Measurements from ENCODE around the gene TNRC6A. TPM values are rescaled to one million over a fixed set of nuclear protein-coding genes. Genes with fewer than 3 reads are reported as not detected.

Gene TNRC6A
- total RNA-seq, 2 donors from 2014 or later = 81.5 to 84.7 TPM

DNA sequence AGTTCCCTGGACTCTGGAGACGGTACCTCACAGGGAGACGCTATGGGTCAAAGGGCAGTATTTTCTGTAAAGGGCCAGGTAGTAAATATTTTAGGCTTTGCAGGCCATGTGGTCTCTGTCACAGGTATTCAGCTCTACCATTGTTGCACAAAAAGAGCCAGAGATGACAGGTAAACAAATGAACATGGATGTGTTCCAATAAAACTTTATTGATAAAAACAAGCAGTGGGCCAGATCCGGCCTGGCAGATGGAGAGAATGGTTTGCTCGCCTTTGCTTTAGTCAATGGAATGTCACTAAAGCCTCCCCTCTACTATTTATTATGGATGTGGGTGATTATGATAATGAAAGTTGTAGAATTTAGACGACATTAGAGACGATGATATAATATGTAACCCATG is 107.4 kb downstream of the TNRC6A start:
- H3K4me1 Mint-ChIP-seq = peaks cover 10% of the 10 kb centered on the region
- no peak overlapping the region for H3K27ac ChIP-seq (ENCODE audit: low read depth, low read length)
- H3K9me3 ChIP-seq (ENCODE audit: control insufficient read depth, low read length) = no peaks in the 10 kb centered on the region
- no peak for DNase-seq
- no peaks in the 10 kb centered on the region for H3K9me3 Mint-ChIP-seq
- H3K27me3 ChIP-seq (ENCODE audit: control insufficient read depth, insufficient read depth, low read length, poor library complexity, severe bottlenecking) = no peaks in the 10 kb centered on the region
- no peak overlapping the region for H3K4me3 Mint-ChIP-seq
- H3K36me3 Mint-ChIP-seq (ENCODE audit: low read depth) = no peaks in the 10 kb centered on the region
- TF ChIP-seq, protein P1, sequence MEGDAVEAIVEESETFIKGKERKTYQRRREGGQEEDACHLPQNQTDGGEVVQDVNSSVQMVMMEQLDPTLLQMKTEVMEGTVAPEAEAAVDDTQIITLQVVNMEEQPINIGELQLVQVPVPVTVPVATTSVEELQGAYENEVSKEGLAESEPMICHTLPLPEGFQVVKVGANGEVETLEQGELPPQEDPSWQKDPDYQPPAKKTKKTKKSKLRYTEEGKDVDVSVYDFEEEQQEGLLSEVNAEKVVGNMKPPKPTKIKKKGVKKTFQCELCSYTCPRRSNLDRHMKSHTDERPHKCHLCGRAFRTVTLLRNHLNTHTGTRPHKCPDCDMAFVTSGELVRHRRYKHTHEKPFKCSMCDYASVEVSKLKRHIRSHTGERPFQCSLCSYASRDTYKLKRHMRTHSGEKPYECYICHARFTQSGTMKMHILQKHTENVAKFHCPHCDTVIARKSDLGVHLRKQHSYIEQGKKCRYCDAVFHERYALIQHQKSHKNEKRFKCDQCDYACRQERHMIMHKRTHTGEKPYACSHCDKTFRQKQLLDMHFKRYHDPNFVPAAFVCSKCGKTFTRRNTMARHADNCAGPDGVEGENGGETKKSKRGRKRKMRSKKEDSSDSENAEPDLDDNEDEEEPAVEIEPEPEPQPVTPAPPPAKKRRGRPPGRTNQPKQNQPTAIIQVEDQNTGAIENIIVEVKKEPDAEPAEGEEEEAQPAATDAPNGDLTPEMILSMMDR (conservative IDR thresholded peaks at IDR 0.05) = no peak
- H3K36me3 ChIP-seq (ENCODE audit: control insufficient read depth, insufficient read depth, low read length) = no peaks in the 10 kb centered on the region
- H3K4me1 ChIP-seq (ENCODE audit: control insufficient read depth, insufficient read depth, low read length) = no peaks in the 10 kb centered on the region
- H3K4me3 ChIP-seq (ENCODE audit: low read length) = no peak overlapping the region
- 86 to 100% methylated on average over 1 to 5 of the region's 6 CpGs for WGBS, 2 experiments (ENCODE audit: insufficient coverage in 1 of 2, insufficient read length in 1 of 2)
- H3K27me3 Mint-ChIP-seq (ENCODE audit: insufficient read depth) = no peaks in the 10 kb centered on the region
- no peak overlapping the region for H3K27ac Mint-ChIP-seq
- no peak overlapping the region for H3K9ac ChIP-seq (ENCODE audit: extremely low read depth, low read length, poor library complexity, severe bottlenecking)

DNA sequence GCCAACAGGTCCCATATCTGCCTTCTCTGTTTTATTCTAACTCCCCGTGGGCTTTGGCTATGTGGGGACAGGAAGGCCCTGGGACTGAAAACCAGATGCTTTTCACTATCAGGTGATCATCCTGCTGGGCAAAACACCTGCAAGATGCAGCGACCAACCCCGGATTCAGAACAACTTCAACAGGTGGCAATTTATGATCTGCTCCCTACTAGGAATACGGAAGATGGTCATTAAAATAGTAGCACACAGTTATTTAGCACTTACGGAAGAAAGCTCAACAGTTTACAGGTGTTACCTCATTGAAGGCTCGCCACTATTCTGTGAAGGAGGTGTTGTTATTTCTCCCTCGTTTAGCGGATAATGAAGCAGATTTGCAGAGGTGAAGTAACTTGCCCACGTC is 108.5 kb downstream of the TNRC6A start:
- H3K36me3 ChIP-seq (ENCODE audit: control insufficient read depth, insufficient read depth, low read length) = no peaks in the 10 kb centered on the region
- H3K4me1 ChIP-seq (ENCODE audit: control insufficient read depth, insufficient read depth, low read length) = no peaks in the 10 kb centered on the region
- no peak overlapping the region for H3K4me3 Mint-ChIP-seq
- H3K27ac ChIP-seq (ENCODE audit: low read depth, low read length) = no peak overlapping the region
- peak; percentile 28 for DNase-seq
- TF ChIP-seq, protein P1 (conservative IDR thresholded peaks at IDR 0.05) = no peak
- no peak overlapping the region for H3K9ac ChIP-seq (ENCODE audit: extremely low read depth, low read length, poor library complexity, severe bottlenecking)
- H3K4me3 ChIP-seq (ENCODE audit: low read length) = no peak overlapping the region
- no peaks in the 10 kb centered on the region for H3K27me3 Mint-ChIP-seq (ENCODE audit: insufficient read depth)
- no peak overlapping the region for H3K27ac Mint-ChIP-seq
- H3K4me1 Mint-ChIP-seq = peaks cover 10% of the 10 kb centered on the region
- no peaks in the 10 kb centered on the region for H3K9me3 Mint-ChIP-seq
- H3K9me3 ChIP-seq (ENCODE audit: control insufficient read depth, low read length) = no peaks in the 10 kb centered on the region
- 93 to 96% methylated on average over 9 of the region's 9 CpGs for whole genome bisulfite sequencing, 2 experiments (ENCODE audit: insufficient coverage in 1 of 2, insufficient read length in 1 of 2)
- no peaks in the 10 kb centered on the region for H3K27me3 ChIP-seq (ENCODE audit: control insufficient read depth, insufficient read depth, low read length, poor library complexity, severe bottlenecking)
- H3K36me3 Mint-ChIP-seq (ENCODE audit: low read depth) = no peaks in the 10 kb centered on the region

DNA sequence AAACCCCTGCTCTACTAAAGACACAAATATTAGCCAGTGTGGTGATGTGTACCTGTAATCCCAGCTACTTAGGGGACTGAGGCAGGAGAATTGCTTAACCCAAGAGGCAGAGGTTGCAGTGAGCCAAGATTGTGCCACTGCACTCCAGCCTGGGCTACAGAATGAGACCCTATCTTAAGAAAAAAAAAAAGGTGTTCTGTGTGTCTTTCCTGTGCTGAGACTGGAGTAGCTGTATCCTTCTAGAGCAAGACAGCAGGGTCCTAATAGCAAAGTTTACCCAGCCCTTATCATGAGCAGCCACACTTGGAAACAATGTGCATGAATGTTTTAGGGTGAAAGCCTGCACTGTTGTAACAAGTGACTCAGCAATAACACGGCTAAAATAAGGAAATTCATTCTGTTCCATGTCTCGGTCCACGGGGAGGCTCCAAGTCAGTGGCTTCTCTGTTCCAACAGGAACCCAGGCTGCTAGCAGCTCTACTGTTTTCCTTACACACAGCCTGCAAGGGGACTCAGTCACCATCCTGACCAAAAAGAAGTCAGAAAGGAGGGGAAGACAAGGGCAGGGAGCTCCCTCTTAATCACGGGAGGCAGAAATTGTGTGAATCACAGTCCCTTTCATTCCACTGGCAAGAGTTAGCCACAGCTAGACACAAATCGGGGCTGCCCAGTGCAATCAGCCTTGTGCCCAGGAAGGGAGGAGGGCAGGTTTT is 109.3 kb downstream of the TNRC6A start:
- Mint-ChIP-seq H3K9me3 (no peaks in the 10 kb centered on the region), H3K4me3 (no peak overlapping the region), H3K27me3 (ENCODE audit: insufficient read depth) (no peaks in the 10 kb centered on the region), H3K27ac (no peak overlapping the region), H3K4me1 (peaks cover 10% of the 10 kb centered on the region), H3K36me3 (ENCODE audit: low read depth) (no peaks in the 10 kb centered on the region)
- Histone ChIP-seq H3K9me3 (ENCODE audit: control insufficient read depth, low read length) (no peaks in the 10 kb centered on the region), H3K36me3 (ENCODE audit: control insufficient read depth, insufficient read depth, low read length) (no peaks in the 10 kb centered on the region), H3K9ac (ENCODE audit: extremely low read depth, low read length, poor library complexity, severe bottlenecking) (no peak overlapping the region), H3K4me3 (ENCODE audit: low read length) (no peak overlapping the region), H3K27me3 (ENCODE audit: control insufficient read depth, insufficient read depth, low read length, poor library complexity, severe bottlenecking) (no peaks in the 10 kb centered on the region), H3K4me1 (ENCODE audit: control insufficient read depth, insufficient read depth, low read length) (no peaks in the 10 kb centered on the region), H3K27ac (ENCODE audit: low read depth, low read length) (no peak overlapping the region)
- TF ChIP-seq, protein P1 (conservative IDR thresholded peaks at IDR 0.05) = no peak
- 88 to 100% methylated on average over 1 to 5 of the region's 5 CpGs for WGBS, 2 experiments (ENCODE audit: insufficient coverage in 1 of 2, insufficient read length in 1 of 2)
- peak; percentile 33 for DNase-seq

Measured in endodermal cell (in vitro differentiated cells).